Fibroblast of lung (primary cell): ENCODE results near the gene SPEG. TPM values are rescaled to one million over a fixed set of nuclear protein-coding genes. Genes with fewer than 3 reads are reported as not detected.
A peak's percentile ranks its signal among the peaks of the same experiment; 100 is the strongest.

Experiments used
- DNase-seq, 2 donors: peaks; one replicate each; pipeline versions ENCODE4 v3.0.0 to v3.0.0-alpha.2; 2010; ENCODE audit warnings: low read depth in 2 of 2
- H2AFZ ChIP-seq: 2 replicates; pipeline ENCODE4 v1.5.1; 2012; ENCODE audit warnings: low read length, control low read depth, inconsistent platforms
- H3K27ac ChIP-seq: 2 replicates; pipeline ENCODE4 v1.5.1; 2011; ENCODE audit warnings: low read length, control low read depth; ENCODE audit not compliant: insufficient read depth
- H3K27me3 ChIP-seq: 2 replicates; pipeline ENCODE4 v1.5.1; 2011; ENCODE audit warnings: mild to moderate bottlenecking, low read length; ENCODE audit not compliant: control insufficient read depth, insufficient read depth
- H3K36me3 ChIP-seq: 2 replicates; pipeline ENCODE4 v1.5.1; 2011; ENCODE audit warnings: low read length; ENCODE audit not compliant: control insufficient read depth, insufficient read depth
- H3K4me1 ChIP-seq: 2 replicates; pipeline ENCODE4 v1.5.1; 2011; ENCODE audit warnings: low read length; ENCODE audit not compliant: control insufficient read depth, insufficient read depth; ENCODE audit errors: extremely low read depth
- H3K4me2 ChIP-seq: 2 replicates; pipeline ENCODE4 v1.5.1; 2011; ENCODE audit warnings: low read length, control low read depth; ENCODE audit not compliant: insufficient read depth; ENCODE audit errors: extremely low read depth
- H3K4me3 ChIP-seq, 4 experiments: fragments of 200-600 bp in 1 of 4; sonication (generic) in 1 of 4; replicated peaks in 1 of 4; 2 replicates each; pipeline ENCODE4 v1.5.1; 2011 to 2016; ENCODE audit warnings: low read length in 4 of 4, low read depth in 3 of 4, mild to moderate bottlenecking in 3 of 4, control low read depth in 2 of 4, inconsistent platforms in 1 of 4, mixed read lengths in 1 of 4; ENCODE audit not compliant: insufficient read depth in 1 of 4; ENCODE audit errors: control extremely low read depth in 1 of 4
- H3K79me2 ChIP-seq: 2 replicates; pipeline ENCODE4 v1.5.1; 2012; ENCODE audit warnings: mild to moderate bottlenecking, low read length, inconsistent platforms; ENCODE audit not compliant: control insufficient read depth, insufficient read depth
- H3K9ac ChIP-seq: 2 replicates; pipeline ENCODE4 v1.5.1; 2011; ENCODE audit warnings: mild to moderate bottlenecking, low read length, control low read depth; ENCODE audit not compliant: insufficient read depth
- H3K9me3 ChIP-seq: 2 replicates; pipeline ENCODE4 v1.5.1; 2012; ENCODE audit warnings: low read depth, low read length; ENCODE audit not compliant: control insufficient read depth, insufficient read depth
- H4K20me1 ChIP-seq: 2 replicates; pipeline ENCODE4 v1.5.1; 2011; ENCODE audit warnings: low read length; ENCODE audit not compliant: control insufficient read depth, insufficient read depth; ENCODE audit errors: extremely low read depth
- CTCF ChIP-seq, 2 donors: IDR thresholded peaks in 1 of 2; conservative IDR thresholded peaks in 1 of 2; 1 replicate in 1 of 2; 2 replicates in 1 of 2; pipeline ENCODE4 v1.5.1; 2011 to 2012; ENCODE audit warnings: low read length in 2 of 2, control low read depth in 1 of 2, inconsistent platforms in 1 of 2, low read depth in 1 of 2, mild to moderate bottlenecking in 1 of 2
- EZH2 ChIP-seq: IDR thresholded peaks from 2 replicates; pipeline ENCODE4 v1.5.1; 2012; ENCODE audit warnings: low read length, control low read depth, mild to moderate bottlenecking; ENCODE audit errors: missing control alignments
- polyA plus RNA-seq, 2 donors: library from polyadenylated mRNA; depleted of rRNA in 1 of 2; stranded (reverse) in 1 of 2; unstranded in 1 of 2; fragments of >200 nt; gene quantifications; 2 replicates each; pipeline ENCODE4 v1.2.1, GENCODE V29; 2011 to 2012; ENCODE audit warnings: missing spikeins in 1 of 2
- total RNA-seq: library from RNA; depleted of rRNA; stranded (reverse); fragments of >200 nt; gene quantifications from 2 replicates; pipeline ENCODE4 v1.2.1, GENCODE V29; 2014

The SPEG gene
- total and polyA plus RNA-seq, 2 donors (not counting 1 experiment from before 2014, with no cell fraction given): 9.5 to 20.1 TPM

GRCh38 chr2:219443697-219444023, 9.0 kb downstream of the SPEG start:
- H3K9ac ChIP-seq: no peak overlapping the region
- peaks cover 14% of the 10 kb centered on the region for H3K4me1 ChIP-seq
- no peaks in the 10 kb centered on the region for H3K36me3 ChIP-seq
- H4K20me1 ChIP-seq: no peaks in the 10 kb centered on the region
- no peak overlapping the region for H2AFZ ChIP-seq
- H3K27me3 ChIP-seq: peaks cover 6% of the 10 kb centered on the region
- H3K4me2 ChIP-seq: no peak overlapping the region
- H3K79me2 ChIP-seq: no peaks in the 10 kb centered on the region
- H3K4me3 ChIP-seq: no peak overlapping the region
- DNase-seq: no peak
- H3K27ac ChIP-seq: no peak overlapping the region
- TF ChIP-seq EZH2: no peak
- no peak for TF ChIP-seq CTCF (conservative IDR thresholded peaks at IDR 0.05 in 1 of 2, IDR thresholded peaks at IDR 0.05 in 1 of 2; ENCODE audit: low read depth in 1 of 2, low read length in 2 of 2)
- H3K9me3 ChIP-seq: no peaks in the 10 kb centered on the region

- Histone ChIP-seq H3K36me3 (no peaks in the 10 kb centered on the region), H3K79me2 (no peaks in the 10 kb centered on the region), H3K27me3 (peaks cover 6% of the 10 kb centered on the region), H3K4me2 (no peak overlapping the region), H3K4me1 (peaks cover 14% of the 10 kb centered on the region), H4K20me1 (no peaks in the 10 kb centered on the region), H3K27ac (no peak overlapping the region), H3K4me3 (no peak overlapping the region), H2AFZ (no peak overlapping the region), H3K9me3 (no peaks in the 10 kb centered on the region), H3K9ac (no peak overlapping the region)
- TF ChIP-seq CTCF (conservative IDR thresholded peaks at IDR 0.05 in 1 of 2, IDR thresholded peaks at IDR 0.05 in 1 of 2; ENCODE audit: low read depth in 1 of 2, low read length in 2 of 2) (no peak), EZH2 (no peak)
- peak in 1 of 2 donors; percentile 52 for DNase-seq
Observed at GRCh38 chr2:219444566-219445091, 10.0 kb downstream of the SPEG start.

GRCh38 chr2:219445220-219445640, 10.6 kb downstream of the SPEG start:
- Histone ChIP-seq H4K20me1 (no peaks in the 10 kb centered on the region), H3K27me3 (peaks cover 4% of the 10 kb centered on the region), H3K4me1 (peaks cover 14% of the 10 kb centered on the region), H3K4me2 (no peak overlapping the region), H2AFZ (no peak overlapping the region), H3K79me2 (no peaks in the 10 kb centered on the region), H3K4me3 (no peak overlapping the region), H3K36me3 (no peaks in the 10 kb centered on the region), H3K27ac (no peak overlapping the region), H3K9ac (no peak overlapping the region), H3K9me3 (no peaks in the 10 kb centered on the region)
- TF ChIP-seq CTCF (conservative IDR thresholded peaks at IDR 0.05 in 1 of 2, IDR thresholded peaks at IDR 0.05 in 1 of 2; ENCODE audit: low read depth in 1 of 2, low read length in 2 of 2): no peak
- TF ChIP-seq EZH2: no peak
- DNase-seq: no peak
